Heart left ventricle (tissue), 16 donors: ENCODE measurements around the gene PTPRC. TPM values are rescaled to one million over a fixed set of nuclear protein-coding genes. Genes with fewer than 3 reads are reported as not detected.
A peak's percentile ranks its signal among the peaks of the same experiment; 100 is the strongest.

ENCODE experiments used
- ATAC-seq, 4 donors: fragments of 200-7000 bp; cut with Tn5 transposase; one replicate each; pipeline ENCODE4 v1.9.1; 2020 to 2022; ENCODE audit warnings: moderate library complexity in 4 of 4, mild to moderate bottlenecking in 3 of 4, moderate number of reproducible peaks in 1 of 4
- DNase-seq, 5 donors: peaks; one replicate each; pipeline ENCODE4 v3.0.0-alpha.2; 2020
- H3K27ac ChIP-seq, 12 donors: fragments of 200-600 bp; sonication (generic) in 4 of 12; one replicate each; pipeline versions ENCODE4 v1.5.0 to v1.8.0; 2016 to 2022; ENCODE audit warnings: mild to moderate bottlenecking in 2 of 12
- H3K27me3 ChIP-seq, 9 donors: fragments of 200-600 bp; sonication (generic) in 2 of 9; one replicate each; pipeline versions ENCODE4 v1.5.1 to v1.8.0; 2016 to 2022; ENCODE audit warnings: mild to moderate bottlenecking in 3 of 9
- H3K36me3 ChIP-seq, 9 donors: fragments of 200-600 bp; sonication (generic) in 2 of 9; one replicate each; pipeline versions ENCODE4 v1.5.0 to v1.8.0; 2018 to 2022; ENCODE audit warnings: mild to moderate bottlenecking in 2 of 9
- H3K4me1 ChIP-seq, 12 donors: fragments of 200-600 bp; sonication (generic) in 4 of 12; one replicate each; pipeline versions ENCODE4 v1.5.0 to v1.8.0; 2016 to 2022; ENCODE audit warnings: mild to moderate bottlenecking in 3 of 12
- H3K4me3 ChIP-seq, 12 donors: fragments of 200-600 bp; sonication (generic) in 4 of 12; one replicate each; pipeline versions ENCODE4 v1.5.0 to v1.8.0; 2017 to 2022; ENCODE audit warnings: mild to moderate bottlenecking in 9 of 12, moderate library complexity in 4 of 12
- H3K9me3 ChIP-seq, 12 donors: fragments of 200-600 bp; sonication (generic) in 4 of 12; one replicate each; pipeline versions ENCODE4 v1.5.0 to v1.8.0; 2016 to 2022; ENCODE audit warnings: mild to moderate bottlenecking in 1 of 12
- CTCF ChIP-seq, 12 donors: fragments of 200-600 bp; sonication (generic) in 4 of 12; IDR thresholded peaks; one replicate each; pipeline versions ENCODE4 v1.5.0 to v1.8.0; 2018 to 2022; ENCODE audit warnings: antibody characterized with exemption in 12 of 12, mild to moderate bottlenecking in 5 of 12
- POLR2A ChIP-seq, 2 donors: fragments of 450-650 bp; IDR thresholded peaks; one replicate each; pipeline ENCODE4 v1.6.1; 2017; ENCODE audit warnings: antibody characterized with exemption in 2 of 2, mild to moderate bottlenecking in 2 of 2, moderate library complexity in 2 of 2
- WGBS, 4 donors: extraction: QIAGEN DNeasy Blood & Tissue Kit in 2 of 4; methylation state at CpG; one replicate each; pipeline versions ENCODE4 v1.1.5 to v1.1.7; 2013 to 2018; 5-methylcytosine and 5-hydroxymethylcytosine counted together
- intact Hi-C, 10 donors: fragments of 100-400 bp; cut with DNase I; formaldehyde crosslinking; loops; one replicate each; pipeline versions ENCODE4 v1.11.1 to v1.14.2; 2022
- polyA plus RNA-seq, 2 donors: library from polyadenylated mRNA; stranded (reverse); fragments of 200-250 nt; gene quantifications; one replicate each; pipeline ENCODE4 v1.2.3, GENCODE V29; 2013
- total RNA-seq, 9 donors: library from RNA; depleted of rRNA in 2 of 9; stranded (reverse); fragments of >200 nt in 2 of 9; fragmentation: NEBNext Ultra II Directional in 3 of 9; extraction: Animal tissue kit (Norgen Biotek cat#: 25700) in 3 of 9; gene quantifications; one replicate each; pipeline versions ENCODE4 v1.1.0 to v1.2.4, GENCODE V29; 2016 to 2023
- donor health status: ischemic (EF 13 %, LVEDD 7.1; RV severe dilation, severe dysfunction).
- donor health status: healthy with polysubstance abuse.
- donor health status: DM: no; HTN: yes; CAD: no.
- donor health status: DM: no; HTN: no; CAD: no.
- donor health status: ischemic (EF 25% LVEDD 6.9; RV normal size, moderate dysfunction).
- donor health status: ischemic (EF 25% LVEDD 5.7; RV mildly dilated, moderate dysfunction).
- donor health status: healthy.
- donor health status: DM: yes; HTN: yes; CAD: no.
- donor health status: ischemic (EF 35%, LVEDD 5.7; RV mildly dilated, moderate dysfunction).
- donor health status: nonischemic (EF 11% LVEDD 7.7; RV severe dilation, severe dysfunction).
- donor health status: DM: yes; HTN: yes; CAD: no.
- donor health status: PGD.
- donor health status: ischemic (EF 29% LVEDD 5.4; RV normal size, mild dysfunction).
- donor health status: nonischemic (EF 23%, LVEDD 6.1; RV moderate dilation, normal function).

PTPRC gene
- total and polyA plus RNA-seq, 11 donors = 0.65 to 99.3 (median 4.4) TPM

GRCh38 chr1:198683449-198683848 lies 44.6 kb downstream of the PTPRC start:
- peak overlapping the region in 1 of 12 donors; percentile 87 for H3K27ac ChIP-seq
- no peaks in the 10 kb centered on the region for H3K36me3 ChIP-seq
- ATAC-seq (no peak), DNase-seq (no peak)
- H3K4me1 ChIP-seq = peaks cover 0 to 91% (median 0%) of the 10 kb centered on the region in 12 donors
- WGBS, 4 donors = 84 to 97% (median 93%) methylated on average over 2 of the region's 2 CpGs
- intact Hi-C loops = no loop called here
- no peaks in the 10 kb centered on the region for H3K27me3 ChIP-seq
- TF ChIP-seq CTCF (IDR thresholded peaks at IDR 0.05) = no peak
- no peak for TF ChIP-seq POLR2A (IDR thresholded peaks at IDR 0.05)
- no peaks in the 10 kb centered on the region for H3K9me3 ChIP-seq
- H3K4me3 ChIP-seq = peak overlapping the region in 1 of 12 donors; percentile 23

GRCh38 chr1:198686069-198686728 lies 47.4 kb downstream of the PTPRC start:
- TF ChIP-seq CTCF (IDR thresholded peaks at IDR 0.05) = peak in 6 of 12 donors; percentile 13 to 41 (median 36)
- TF ChIP-seq POLR2A (IDR thresholded peaks at IDR 0.05) = no peak
- no peak for DNase-seq
- Histone ChIP-seq H3K4me1 (peaks cover 0 to 91% (median 0%) of the 10 kb centered on the region in 12 donors), H3K36me3 (no peaks in the 10 kb centered on the region), H3K27ac (peak overlapping the region in 1 of 12 donors; percentile 87), H3K4me3 (no peak overlapping the region), H3K9me3 (no peaks in the 10 kb centered on the region), H3K27me3 (no peaks in the 10 kb centered on the region)
- ATAC-seq = no peak
- intact Hi-C loops = no loop called here

GRCh38 chr1:198687429-198687828 lies 48.6 kb downstream of the PTPRC start:
- no peak for DNase-seq
- H3K9me3 ChIP-seq = no peaks in the 10 kb centered on the region
- intact Hi-C loops = no loop called here

GRCh38 chr1:198691063-198691462 lies 52.2 kb downstream of the PTPRC start:
- no peaks in the 10 kb centered on the region for H3K27me3 ChIP-seq
- no peaks in the 10 kb centered on the region for H3K36me3 ChIP-seq
- intact Hi-C loops = no loop called here
- 91 to 100% (median 98%) methylated on average over 1 of the region's 1 CpG for WGBS, 4 donors
- H3K9me3 ChIP-seq = no peaks in the 10 kb centered on the region
- ATAC-seq (no peak), DNase-seq (no peak)
- TF ChIP-seq CTCF (IDR thresholded peaks at IDR 0.05) = no peak
- no peak for TF ChIP-seq POLR2A (IDR thresholded peaks at IDR 0.05)
- peaks cover 0 to 75% (median 0%) of the 10 kb centered on the region in 12 donors for H3K4me1 ChIP-seq
- no peak overlapping the region for H3K27ac ChIP-seq
- H3K4me3 ChIP-seq = no peak overlapping the region

More at GRCh38 chr1:198687429-198687828, 48.6 kb downstream of the PTPRC start:
- Histone ChIP-seq H3K36me3 (no peaks in the 10 kb centered on the region), H3K27me3 (no peaks in the 10 kb centered on the region), H3K27ac (no peak overlapping the region), H3K4me1 (peaks cover 0 to 81% (median 0%) of the 10 kb centered on the region in 12 donors), H3K4me3 (no peak overlapping the region)
- TF ChIP-seq CTCF (IDR thresholded peaks at IDR 0.05) (no peak), POLR2A (IDR thresholded peaks at IDR 0.05) (no peak)
- no peak for ATAC-seq
- 88 to 92% (median 90%) methylated on average over 4 of the region's 4 CpGs for WGBS, 4 donors
